SKM-1 treated with dmso at 0.1 percent for 144 hours (cell line): ENCODE measurements around the gene RPS6KA2.

Experiments
- DNase-seq: peaks from one replicate; lab custom pipeline; 2025; ENCODE audit not compliant: unreplicated experiment; lab: John Stamatoyannopoulos, UW

RPS6KA2 gene

DNA sequence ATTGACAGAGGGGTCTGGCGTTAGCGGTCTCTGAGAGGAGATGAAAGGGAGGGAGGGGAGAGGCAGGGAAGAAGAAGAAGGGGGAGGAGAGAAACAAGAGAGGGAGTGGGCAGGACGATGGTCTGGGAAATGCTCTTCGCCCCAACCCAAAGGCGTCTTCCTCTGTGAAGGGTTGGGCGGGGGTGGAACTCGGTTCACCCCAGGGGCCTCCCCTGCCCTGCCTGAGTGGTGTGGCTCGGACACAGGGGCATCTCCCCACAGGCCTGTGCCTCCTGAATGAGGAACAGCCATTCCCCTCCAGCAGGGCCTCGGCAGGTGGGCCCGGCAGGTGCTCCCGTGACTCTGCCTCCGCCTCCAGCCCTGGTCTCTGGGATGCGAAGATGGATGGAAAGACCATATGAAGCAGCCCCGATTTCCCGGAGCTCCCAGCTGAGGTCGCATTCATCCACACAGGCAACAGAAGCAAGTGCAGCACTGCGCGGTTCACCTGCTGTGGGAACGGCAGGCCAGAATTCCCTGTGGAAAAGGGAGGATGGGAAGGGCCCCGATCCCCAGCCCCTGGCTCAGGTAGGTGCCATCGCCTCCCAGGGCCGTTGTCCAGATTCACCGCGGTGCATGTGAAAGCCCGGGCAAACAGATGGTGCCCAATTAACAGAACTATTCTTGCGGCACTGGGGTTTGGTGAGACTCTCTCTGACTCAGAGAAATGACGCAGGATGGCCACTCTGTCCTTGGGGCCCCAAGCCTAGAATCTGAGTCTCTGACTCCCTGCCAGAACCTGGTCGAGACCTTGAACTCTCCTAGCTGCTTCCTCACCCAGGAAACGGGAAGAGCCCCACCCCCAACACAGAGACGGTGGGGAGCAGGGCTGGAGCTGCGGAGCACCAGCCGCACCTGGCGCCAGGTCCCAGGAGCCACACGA is 29.4 kb upstream of the RPS6KA2 start:
- no peak for DNase-seq

DNA sequence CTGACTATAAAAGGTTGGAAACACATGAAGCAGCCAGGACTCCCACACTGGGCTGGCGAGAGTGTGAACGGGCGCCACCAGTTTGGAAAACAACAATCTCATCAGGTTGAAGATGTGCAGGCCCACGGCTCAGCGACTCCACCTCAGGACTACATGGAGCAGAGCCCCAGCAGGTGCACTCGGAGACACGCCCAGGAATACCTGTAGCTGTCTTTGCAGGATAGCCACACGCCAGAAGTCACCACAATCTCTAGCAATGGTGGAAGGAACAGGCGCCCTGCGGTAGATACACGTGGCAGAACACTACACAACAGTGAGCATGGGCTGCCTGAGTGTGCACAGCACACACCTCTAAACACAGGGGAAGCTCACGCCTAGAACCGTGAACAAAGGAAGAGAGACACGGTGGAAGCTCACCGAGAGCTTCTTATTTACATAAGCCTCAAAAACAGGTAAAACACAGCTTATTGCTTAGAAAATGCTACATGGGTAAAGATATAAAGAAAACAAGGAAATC is 28.7 kb upstream of the RPS6KA2 start:
- no peak for DNase-seq

DNA sequence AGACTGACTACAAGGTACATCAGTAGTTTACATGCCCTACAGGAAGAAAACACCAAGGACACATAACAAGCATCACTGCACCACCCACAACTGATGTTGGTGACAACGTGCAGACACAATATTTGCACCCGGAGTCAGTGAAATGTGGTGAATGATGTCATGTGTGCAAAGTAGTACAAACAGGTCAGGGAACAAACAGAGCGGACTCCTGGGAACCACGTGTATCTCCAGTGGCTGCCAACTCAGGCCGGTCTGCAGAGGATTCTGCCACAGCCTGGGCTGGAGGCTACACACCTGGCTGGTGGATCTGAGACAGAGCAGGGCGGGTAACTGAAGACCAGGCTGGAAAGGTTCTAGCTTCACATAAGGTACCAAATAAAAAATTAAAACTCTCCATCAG is 28.2 kb upstream of the RPS6KA2 start:
- DNase-seq: no peak

DNA sequence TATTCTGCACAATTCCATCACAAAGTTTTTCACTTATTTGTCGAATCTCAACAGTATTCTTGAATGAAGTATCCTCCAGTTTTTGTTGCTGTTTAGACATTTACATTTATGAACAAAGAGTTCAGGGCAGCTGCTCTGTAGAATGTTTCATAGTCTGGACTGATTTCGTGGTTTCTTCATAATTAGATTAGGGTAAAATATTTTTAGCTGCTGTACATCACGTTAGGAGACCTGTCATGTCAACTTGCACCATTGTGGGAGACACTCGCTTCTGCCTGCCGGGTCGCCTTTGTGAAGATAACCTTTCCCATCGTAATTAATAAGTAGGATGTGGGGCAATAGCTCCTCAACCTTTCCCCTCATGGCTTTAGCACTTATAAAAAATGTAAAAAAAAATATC is 27.5 kb upstream of the RPS6KA2 start:
- DNase-seq: no peak

DNA sequence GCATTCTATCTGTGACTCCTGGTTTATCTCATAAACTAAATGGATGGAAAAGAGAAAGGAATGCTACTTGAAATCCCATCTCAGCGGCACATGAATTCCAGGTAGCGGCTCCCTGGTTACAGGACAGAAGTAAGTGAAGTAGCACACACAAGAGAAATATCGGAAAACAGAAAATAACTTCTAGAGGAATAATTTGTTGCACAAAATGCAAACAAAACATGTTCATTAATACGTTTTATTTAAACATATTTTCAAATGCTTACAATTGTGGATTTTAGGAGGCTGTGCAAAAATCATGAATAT is 26.5 kb upstream of the RPS6KA2 start:
- no peak for DNase-seq

DNA sequence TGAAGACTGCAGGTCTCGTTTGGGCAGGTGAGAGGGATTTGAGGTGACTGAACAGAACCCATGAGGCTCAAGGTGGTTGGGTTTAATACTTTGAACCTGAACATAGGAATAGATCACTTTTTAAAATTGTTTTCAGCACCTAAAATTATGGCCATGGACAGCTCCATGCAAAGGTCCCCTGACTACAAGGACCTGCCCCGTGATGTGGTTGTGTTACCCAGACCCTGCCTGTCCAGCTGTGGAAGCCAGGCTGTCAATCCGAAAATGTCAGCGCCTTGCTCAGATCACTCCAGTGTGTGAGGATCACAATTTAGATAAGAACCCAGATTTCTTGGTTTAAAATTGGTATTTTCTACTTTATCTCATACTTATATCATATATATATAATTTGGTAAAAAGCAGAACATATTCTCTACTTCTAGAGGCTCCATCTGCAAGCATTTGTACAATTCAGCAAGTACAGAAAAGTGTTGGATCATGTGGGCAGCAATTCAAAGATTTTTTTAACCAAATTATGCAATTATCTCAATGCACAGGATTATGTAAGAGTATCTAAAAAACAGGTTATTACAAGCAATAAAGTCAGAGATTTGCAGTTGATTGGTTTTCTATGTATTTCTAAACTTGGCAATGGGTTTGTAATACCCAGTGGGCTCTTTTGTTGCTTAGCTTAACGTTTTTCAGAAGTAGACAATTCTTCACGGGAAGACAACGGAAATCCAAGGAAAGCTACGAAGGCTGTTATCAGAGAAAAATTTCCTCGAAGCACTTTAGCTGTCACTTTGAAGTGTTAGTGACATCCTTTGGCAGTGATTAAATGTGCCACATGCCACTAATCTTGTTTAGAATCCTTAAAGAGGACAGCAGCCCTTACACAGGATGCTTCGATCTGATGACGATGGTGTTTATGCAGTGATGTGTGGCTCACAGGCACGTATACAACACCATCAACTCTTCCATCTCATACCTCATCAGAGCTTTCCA is 24.1 kb upstream of the RPS6KA2 start:
- DNase-seq: no peak

DNA sequence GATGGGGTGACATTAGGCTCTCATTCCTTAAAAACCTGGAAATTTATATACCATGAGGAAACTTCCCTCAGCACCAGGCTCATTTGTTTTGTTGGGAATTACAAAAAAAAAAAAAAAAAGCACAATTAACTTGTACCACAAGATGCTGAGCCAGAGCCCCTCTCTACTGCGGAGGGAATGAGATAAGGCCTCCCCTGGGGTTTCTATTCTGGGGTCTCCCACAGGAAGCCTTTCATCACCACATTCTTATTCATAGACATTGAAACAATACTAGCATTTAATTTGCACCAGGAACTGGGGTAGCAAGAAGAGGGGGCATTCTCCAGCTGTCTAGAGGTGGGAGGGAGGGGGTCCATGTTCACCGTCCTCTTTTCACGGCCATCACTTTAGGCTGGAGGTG is 23.0 kb upstream of the RPS6KA2 start:
- DNase-seq: no peak

DNA sequence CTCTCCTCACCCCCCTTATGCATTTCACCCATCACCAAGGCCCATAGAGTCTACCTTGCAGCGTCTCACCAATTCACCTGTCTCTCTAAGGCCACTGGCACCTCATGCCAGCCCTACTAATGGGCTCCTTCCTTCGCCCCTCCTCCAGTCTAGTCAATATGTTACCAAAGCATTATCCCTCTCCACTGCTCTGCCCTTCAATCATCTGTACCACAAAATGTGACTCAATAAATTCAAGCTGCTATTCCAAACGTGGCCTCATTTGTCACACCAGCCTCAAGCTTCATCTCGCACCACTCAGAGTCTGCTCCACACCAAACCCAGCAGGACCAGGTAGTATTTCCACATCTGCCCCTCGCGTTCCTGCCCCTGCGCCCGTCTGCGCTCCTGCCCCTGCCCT is 21.8 kb upstream of the RPS6KA2 start:
- DNase-seq: no peak

DNA sequence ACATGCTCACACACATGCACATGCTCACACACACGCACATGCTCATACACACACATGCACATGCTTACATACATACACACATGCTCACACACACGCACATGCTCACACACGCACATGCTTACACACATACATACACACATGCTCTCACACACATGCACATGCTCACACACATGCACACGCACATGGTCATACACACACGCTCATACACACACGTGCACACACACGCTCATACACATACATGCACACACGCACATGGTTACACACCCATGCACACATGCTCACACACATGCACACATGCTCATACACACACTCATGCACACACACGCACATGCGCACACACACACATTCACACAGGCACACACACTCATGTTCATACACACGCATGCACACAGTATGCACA is 20.8 kb upstream of the RPS6KA2 start:
- DNase-seq: no peak

DNA sequence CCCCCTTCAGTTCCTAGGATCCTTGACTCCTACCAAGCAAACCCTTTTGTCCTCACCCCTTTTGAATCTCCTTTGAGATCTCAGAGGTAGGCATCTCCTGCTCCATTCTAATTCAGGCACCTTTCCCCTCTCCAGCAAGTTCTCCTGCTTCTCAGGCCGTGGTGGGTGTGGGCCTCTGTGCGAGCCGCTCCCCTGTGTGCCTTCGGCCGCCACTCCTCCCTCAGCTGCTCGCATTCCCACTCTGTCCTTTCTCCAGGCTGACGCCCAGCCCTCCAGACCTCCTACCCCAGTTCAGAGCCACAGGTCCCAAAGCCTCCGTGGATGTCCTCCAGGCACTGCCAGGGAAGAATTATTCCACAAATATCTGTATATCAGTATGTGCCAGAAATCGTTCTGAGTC is 19.7 kb upstream of the RPS6KA2 start:
- DNase-seq: no peak

DNA sequence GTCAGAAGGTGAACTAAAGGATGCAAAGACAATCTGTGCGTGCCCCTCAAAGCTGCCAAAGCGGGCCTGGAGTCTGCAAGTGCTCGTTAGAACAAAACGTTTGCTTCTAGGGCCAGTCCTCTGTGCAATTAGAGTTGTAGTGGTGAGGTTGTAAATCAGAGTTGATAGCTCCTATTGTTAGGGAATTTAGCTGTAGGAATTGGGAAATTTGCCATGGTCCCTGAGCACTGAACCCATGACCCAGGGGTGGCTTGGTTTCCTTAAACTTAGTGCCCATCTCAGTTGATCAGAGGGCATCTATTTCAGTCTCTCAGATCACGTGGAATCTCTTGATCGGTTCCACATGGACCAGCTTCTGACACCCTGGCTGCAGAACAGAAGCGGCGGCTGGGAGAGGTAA is 18.8 kb upstream of the RPS6KA2 start:
- DNase-seq: no peak

DNA sequence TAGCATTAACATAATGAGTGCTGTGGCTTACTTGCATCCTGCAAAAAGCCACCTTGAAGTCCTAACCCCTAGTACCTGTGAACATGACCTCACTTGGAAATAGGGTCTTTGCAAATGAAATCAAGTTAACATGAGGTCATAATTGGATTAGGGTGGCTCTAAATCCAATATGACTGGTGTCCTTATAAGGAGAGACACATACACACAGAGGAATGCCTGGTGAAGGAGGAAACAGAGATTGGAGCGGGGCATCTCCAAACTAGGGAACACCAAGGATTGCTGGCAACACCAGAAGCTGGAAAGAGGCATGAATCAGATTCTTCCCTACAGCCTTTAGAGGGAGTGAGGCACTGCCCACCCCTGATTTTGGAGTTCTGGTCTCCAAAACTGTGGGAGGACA is 17.6 kb upstream of the RPS6KA2 start:
- no peak for DNase-seq

DNA sequence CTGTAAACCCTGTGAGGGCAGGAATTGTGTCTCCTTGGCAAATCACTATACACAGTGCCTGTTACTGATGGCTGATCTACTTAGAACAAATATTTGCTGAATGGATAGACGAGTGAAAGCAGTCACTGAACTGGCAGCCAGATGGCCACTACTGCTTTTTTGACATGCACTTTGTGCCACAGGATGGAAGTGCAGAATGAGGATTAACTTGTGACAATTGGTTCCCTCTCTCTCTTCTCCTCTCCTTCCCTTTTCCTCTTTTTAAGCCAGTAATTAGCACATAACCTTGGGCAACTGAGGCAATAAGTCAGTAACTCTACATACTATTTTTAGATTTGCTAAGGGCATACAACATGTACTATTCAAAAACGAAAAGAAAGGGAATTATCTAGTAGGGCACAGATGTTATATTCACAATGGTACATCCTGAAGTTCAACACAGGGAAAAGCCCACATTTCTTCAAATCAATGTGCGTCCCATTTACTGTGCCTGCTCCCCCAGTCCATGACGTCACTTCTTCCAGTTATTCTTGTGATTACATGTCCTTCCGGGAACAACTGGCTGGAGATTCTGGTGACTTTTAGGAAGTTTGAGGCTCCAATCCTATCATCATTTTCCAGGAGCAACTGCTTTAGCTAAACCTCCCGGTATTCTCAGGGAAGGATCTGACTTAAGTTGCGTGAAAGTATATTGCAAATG is 17.0 kb upstream of the RPS6KA2 start:
- DNase-seq: peak; percentile 30

DNA sequence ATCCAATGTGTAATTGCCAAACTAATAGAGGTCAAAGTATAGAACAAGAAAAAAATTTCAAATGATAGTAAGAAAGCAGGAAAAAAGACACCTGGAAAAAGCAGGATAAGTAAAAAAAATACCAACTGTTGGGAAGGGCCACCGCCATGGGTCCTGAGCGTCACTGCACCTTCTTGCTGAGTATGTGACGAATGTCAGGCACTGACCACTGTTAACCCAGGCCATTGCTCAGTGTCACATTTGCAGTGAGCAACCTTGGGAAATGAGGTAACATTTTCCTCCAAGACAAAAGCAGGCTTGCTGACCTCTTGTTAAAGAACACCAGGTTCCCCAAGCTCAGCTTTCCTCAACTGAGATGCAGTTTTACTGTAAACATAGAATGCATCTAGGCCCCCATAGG is 15.6 kb upstream of the RPS6KA2 start:
- no peak for DNase-seq

DNA sequence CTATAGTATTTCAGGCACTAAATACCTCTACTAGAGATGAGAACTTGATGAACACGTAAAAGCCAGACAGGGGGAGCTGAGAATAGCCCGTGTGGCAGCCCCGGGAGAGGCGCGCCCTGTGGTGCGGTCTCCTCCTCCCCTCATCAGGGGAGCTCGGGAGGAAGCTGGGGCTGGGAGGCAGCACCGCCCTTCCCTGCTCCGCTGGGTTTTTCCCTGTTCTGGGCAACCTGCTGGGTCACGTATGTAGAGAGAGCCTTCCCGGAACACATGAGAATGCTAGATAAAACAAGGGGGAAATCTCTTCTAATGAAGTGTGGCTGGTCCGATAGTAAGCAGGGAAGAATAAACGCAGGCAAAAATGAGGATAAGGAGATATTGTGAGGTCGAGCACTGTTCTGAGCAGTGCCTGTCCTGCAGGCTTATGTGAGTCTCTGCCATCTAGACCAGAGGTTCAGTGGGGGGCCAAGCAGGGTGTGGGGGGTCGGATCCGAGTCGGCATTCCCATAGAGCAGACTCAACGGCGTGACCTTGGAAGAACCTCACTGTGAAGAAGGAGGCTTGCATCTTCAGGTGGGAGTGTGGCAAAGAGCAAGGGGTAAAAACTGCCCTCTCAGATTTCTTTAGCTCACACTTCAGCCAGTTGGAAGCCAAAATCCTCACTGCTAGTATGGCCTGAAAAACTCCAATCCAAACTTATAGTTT is 13.4 kb upstream of the RPS6KA2 start:
- DNase-seq: no peak

DNA sequence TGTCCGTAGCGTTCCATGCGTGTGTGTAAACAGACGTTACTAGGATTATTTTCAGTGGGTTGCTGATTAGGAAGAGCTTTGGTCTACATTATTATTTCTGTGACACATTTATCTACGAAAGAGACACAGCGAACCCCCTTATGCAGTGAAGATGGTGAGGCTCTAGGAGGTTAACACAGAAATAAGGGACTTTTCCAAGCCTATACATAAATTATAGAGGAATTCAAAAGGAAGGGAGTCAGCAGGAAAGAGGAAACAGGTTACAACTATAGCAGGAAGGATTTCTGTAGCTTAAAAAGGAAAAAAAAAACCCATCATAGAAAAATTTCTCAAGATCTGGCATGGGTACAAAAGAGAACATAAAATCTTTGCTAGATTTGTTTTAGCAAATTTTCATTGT is 12.9 kb upstream of the RPS6KA2 start:
- no peak for DNase-seq

DNA sequence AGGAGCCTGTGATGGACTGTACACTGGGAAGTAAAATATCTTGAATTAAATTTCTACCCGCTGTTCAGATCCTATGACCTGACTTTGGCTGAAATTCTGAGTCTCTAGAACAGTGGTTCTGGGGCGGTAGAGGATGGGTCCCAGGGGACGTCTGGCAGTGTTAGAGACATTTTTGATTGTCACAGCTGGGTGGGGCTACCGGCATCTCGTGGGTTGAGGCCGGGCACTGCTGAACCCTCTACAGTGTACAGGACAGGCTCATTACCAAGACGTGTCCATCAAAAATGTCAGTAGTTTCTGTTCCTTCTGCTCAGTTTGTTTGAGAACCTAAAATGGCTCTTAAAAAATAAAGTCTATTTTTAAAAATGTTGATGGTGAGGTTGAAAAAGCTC is 11.5 kb upstream of the RPS6KA2 start:
- DNase-seq: no peak

DNA sequence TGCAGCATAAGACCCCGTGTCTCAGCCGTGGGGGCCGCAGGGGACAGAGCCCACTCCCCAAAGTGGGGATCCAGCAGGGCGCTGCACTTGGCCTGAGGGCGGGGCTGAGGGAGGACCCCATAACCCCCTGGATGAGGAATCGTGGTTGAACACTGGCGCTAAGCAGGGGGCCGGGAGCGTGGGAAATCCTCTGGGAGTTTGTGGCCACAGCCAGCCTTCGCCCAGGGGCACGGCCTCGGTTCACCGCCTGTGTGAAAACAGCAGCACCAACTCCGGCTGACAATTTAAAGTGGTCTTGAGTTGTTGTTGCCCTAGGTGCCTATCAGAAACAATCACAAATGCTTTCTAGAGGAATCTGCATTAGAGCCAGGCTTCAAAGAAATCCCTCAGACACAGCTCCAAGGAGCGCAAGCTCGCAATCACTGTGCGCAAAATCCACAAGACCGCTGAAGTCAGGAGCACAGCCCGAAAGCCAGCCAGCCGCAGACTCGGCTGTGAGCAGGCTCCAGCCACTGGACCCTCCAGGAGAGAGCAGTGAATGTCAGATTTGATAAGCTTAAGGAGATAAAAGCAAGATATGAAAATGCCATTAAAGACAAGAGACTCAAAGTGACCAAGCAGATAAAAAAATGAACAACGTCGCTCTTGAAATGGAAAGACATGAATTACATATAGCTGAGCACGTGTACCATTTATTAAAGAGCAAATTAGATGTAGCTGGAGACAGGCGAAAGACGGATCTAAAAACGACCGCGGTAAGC is 10.9 kb upstream of the RPS6KA2 start:
- no peak for DNase-seq

DNA sequence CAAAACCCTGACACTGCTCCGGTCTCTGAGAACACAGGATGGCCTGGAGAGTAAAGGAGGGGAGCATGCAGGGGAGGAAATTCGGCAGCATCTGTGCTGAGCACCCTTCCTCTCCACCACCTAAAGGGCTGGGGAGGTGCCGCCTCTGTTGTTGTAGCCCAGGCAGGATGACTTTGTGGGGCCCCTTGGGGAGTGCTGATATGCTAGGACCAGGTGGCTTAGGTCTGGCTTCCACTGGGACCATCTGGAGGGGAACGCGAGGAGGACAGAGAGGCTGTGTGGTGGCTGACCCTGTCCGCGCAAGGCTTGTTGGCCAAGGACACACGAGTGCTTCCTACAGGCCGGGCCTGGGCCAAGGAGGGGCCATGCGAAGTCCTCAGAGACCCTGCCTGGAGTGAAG is 9.9 kb upstream of the RPS6KA2 start:
- DNase-seq: no peak
